ENCODE measurements around the gene PRKD1. TPM values are rescaled to one million over a fixed set of nuclear protein-coding genes. Genes with fewer than 3 reads are reported as not detected.

The PRKD1 gene
- total RNA-seq, 4 donors from 2014 or later: 1.2 to 6.7 (median 2.3) TPM

DNA sequence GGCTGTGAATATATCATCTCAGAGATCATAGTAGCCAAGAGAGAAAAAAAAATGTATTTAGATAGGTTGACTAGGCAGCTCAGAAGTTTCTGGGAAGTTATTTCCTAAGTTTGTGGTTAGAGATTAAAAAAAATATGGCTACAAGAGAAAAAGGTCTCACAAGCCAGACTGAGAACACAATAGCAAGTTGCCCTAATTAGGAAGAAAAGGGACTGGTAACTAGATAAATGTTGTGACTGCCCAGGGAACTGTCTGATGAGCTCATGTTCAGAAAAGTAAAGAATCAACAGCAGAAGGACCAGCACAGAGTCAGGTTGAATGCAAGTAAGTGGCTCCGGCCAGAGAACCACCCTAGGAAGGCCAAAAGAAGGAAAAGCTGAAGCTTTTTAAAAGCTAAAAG lies 256.6 kb downstream of the PRKD1 start:
- no peak for TF ChIP-seq POLR2A (IDR thresholded peaks at IDR 0.05)
- TF ChIP-seq, protein P1, sequence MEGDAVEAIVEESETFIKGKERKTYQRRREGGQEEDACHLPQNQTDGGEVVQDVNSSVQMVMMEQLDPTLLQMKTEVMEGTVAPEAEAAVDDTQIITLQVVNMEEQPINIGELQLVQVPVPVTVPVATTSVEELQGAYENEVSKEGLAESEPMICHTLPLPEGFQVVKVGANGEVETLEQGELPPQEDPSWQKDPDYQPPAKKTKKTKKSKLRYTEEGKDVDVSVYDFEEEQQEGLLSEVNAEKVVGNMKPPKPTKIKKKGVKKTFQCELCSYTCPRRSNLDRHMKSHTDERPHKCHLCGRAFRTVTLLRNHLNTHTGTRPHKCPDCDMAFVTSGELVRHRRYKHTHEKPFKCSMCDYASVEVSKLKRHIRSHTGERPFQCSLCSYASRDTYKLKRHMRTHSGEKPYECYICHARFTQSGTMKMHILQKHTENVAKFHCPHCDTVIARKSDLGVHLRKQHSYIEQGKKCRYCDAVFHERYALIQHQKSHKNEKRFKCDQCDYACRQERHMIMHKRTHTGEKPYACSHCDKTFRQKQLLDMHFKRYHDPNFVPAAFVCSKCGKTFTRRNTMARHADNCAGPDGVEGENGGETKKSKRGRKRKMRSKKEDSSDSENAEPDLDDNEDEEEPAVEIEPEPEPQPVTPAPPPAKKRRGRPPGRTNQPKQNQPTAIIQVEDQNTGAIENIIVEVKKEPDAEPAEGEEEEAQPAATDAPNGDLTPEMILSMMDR (IDR thresholded peaks at IDR 0.05): no peak
- no peak overlapping the region for H3K4me3 ChIP-seq (ENCODE audit: low read depth, poor library complexity, severe bottlenecking)
- WGBS, 2 donors: 78 to 81% methylated on average over 1 of the region's 1 CpG
- intact Hi-C loops (cut with DNase I; ENCODE audit: low total_unique reads): no loop called here
- no peak for DNase-seq (ENCODE audit: low spot score in 2 of 2)

DNA sequence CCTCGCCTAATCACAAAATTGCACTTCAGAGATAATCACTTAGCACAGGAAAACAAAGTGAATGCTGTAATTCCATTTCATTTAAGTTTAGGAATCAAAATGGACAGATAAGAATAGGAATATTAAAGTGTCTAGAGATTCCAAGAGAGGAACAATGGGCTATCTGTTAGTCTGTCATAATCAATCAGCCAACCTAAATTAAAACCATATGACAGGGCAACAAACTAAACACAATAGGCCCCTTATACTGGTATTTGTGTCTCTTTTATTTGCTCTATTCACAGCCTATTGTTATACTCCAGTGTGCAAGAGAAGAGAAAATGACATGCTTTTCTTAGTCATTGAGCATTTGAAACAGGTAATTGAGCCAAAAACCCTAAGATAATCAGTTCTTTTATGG lies 259.4 kb downstream of the PRKD1 start:
- WGBS, 2 donors: 53 to 65% methylated on average over 1 of the region's 1 CpG
- TF ChIP-seq, protein P1 (IDR thresholded peaks at IDR 0.05): no peak
- no peak for TF ChIP-seq POLR2A (IDR thresholded peaks at IDR 0.05)
- intact Hi-C loops (cut with DNase I; ENCODE audit: low total_unique reads): no loop called here
- H3K4me3 ChIP-seq (ENCODE audit: low read depth, poor library complexity, severe bottlenecking): no peak overlapping the region
- DNase-seq (ENCODE audit: low spot score in 2 of 2): no peak

DNA sequence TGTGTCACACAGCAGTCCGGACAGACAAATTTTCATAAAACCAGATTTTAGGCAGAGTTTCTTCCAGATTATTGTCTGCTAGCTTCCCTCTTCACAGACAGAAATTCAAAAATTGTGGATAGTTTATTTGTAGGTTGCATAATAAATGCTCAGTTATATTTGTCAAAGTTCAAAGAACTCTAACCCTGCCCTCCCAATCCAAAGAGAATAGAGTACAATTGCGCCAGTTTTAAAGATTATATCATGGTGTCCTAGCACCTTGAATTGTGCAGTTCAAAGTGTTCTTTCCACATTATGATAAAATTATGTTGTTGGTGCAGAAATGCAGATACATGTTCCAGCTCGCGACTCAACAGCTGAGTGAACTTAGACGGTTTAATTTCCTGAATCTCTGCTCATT lies 263.1 kb downstream of the PRKD1 start:
- intact Hi-C loops (cut with DNase I; ENCODE audit: low total_unique reads): no loop called here
- 65 to 72% methylated on average over 5 of the region's 5 CpGs for WGBS, 2 donors
- TF ChIP-seq POLR2A (IDR thresholded peaks at IDR 0.05): no peak
- TF ChIP-seq, protein P1 (IDR thresholded peaks at IDR 0.05): no peak
- H3K4me3 ChIP-seq (ENCODE audit: low read depth, poor library complexity, severe bottlenecking): no peak overlapping the region
- DNase-seq (ENCODE audit: low spot score in 2 of 2): no peak

DNA sequence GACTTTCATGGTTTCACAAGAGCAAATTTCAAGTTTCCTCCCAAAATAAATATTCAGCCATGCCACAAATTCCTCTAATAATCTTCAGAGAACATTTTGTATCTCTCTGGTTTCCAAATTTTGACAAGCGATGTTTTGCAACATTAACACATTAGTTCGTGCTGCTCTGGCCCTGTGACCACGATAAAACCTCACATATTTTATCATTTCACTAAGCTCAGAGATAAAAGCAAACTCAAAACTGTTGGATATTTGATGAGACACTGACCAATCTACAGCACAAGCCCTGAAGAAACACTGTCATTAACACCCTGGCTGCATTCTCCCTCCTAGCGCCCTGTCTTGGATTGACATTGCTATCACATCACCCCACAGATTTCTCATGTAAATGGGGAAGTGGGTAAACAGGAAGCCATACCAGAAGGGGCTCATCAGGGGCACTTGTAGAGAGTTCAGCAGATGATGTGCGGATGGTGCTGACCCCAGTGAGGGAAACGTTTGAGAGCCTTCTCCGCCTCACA lies 264.3 kb downstream of the PRKD1 start:
- H3K4me3 ChIP-seq (ENCODE audit: low read depth, poor library complexity, severe bottlenecking): no peak overlapping the region
- TF ChIP-seq POLR2A (IDR thresholded peaks at IDR 0.05): no peak
- TF ChIP-seq, protein P1 (IDR thresholded peaks at IDR 0.05): no peak
- intact Hi-C loops (cut with DNase I; ENCODE audit: low total_unique reads): no loop called here
- DNase-seq (ENCODE audit: low spot score in 2 of 2): peak in 1 of 2 donors; percentile 21
- WGBS, 2 donors: 64 to 66% methylated on average over 7 of the region's 7 CpGs

DNA sequence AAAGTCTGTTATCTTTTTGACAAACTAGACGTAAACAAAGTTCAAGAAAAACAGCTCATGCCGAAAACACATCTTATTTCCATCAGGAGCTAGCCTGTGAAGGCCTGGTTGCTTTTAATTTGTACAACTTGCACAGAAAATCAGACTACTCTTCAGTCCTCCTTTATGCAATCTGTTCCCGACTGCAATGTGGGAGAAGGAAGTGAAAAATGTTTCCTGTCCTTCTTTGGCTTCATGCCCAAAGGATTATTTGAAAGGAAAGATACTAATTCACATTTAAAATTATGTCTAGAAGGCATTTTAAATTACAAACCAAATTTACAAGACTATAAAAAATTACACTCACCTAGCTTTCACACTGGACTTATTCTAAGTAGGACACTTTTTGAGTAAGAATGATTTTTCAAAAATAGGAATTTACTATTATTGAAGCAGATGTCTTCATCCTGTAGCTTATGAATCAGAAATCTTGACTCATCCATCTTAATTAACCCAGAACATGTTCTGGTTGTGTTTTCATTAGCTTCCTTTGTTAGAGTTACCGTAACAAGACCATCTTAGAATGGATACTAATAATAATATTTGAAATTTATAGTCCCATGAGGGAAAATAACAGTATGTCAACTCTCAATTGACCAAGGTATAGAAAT lies 272.6 kb downstream of the PRKD1 start:
- TF ChIP-seq, protein P1 (IDR thresholded peaks at IDR 0.05): no peak
- TF ChIP-seq POLR2A (IDR thresholded peaks at IDR 0.05): no peak
- intact Hi-C loops (cut with DNase I; ENCODE audit: low total_unique reads): no loop called here
- DNase-seq (ENCODE audit: low spot score in 2 of 2): no peak
- H3K4me3 ChIP-seq (ENCODE audit: low read depth, poor library complexity, severe bottlenecking): no peak overlapping the region
- WGBS, 2 donors: 38 to 44% methylated on average over 4 of the region's 4 CpGs

DNA sequence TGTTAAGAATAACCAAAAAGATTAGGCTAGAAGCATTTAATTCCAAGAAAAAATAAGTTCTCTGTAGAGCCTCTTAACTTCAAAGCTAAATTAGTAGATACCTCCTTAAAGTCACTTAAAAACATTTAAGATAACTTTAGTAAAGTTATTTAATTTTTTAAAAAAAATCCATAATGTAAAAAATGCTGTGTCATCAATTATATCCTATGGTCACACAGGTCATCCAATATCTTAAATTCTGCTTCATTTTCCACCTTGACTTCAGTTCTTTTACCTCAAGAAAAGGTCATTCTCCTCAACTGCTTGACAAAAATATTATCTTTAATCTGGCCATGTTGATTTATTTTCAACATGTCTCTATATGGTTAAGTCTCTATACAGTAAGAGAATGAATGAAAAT lies 274.3 kb downstream of the PRKD1 start:
- no peak for DNase-seq (ENCODE audit: low spot score in 2 of 2)
- intact Hi-C loops (cut with DNase I; ENCODE audit: low total_unique reads): no loop called here
- TF ChIP-seq POLR2A (IDR thresholded peaks at IDR 0.05): no peak
- TF ChIP-seq, protein P1 (IDR thresholded peaks at IDR 0.05): no peak
- H3K4me3 ChIP-seq (ENCODE audit: low read depth, poor library complexity, severe bottlenecking): no peak overlapping the region
